Measurements from ENCODE around the gene HECW1.

HECW1 gene

GRCh38 chr7:43195768-43196167 is 83.3 kb downstream of the HECW1 start:
- no peak for TF ChIP-seq CTCF (IDR thresholded peaks at IDR 0.05; ENCODE audit: low read depth, low read length)
- DNase-seq (ENCODE audit: extremely low read depth, low read depth): no peak

GRCh38 chr7:43196379-43196778 is 83.9 kb downstream of the HECW1 start:
- TF ChIP-seq CTCF (IDR thresholded peaks at IDR 0.05; ENCODE audit: low read depth, low read length): no peak
- no peak for DNase-seq (ENCODE audit: extremely low read depth, low read depth)

GRCh38 chr7:43198016-43198415 is 85.6 kb downstream of the HECW1 start:
- no peak for TF ChIP-seq CTCF (IDR thresholded peaks at IDR 0.05; ENCODE audit: low read depth, low read length)
- DNase-seq (ENCODE audit: extremely low read depth, low read depth): no peak

GRCh38 chr7:43198599-43199090 is 86.2 kb downstream of the HECW1 start:
- no peak for DNase-seq (ENCODE audit: extremely low read depth, low read depth)
- TF ChIP-seq CTCF (IDR thresholded peaks at IDR 0.05; ENCODE audit: low read depth, low read length): no peak

GRCh38 chr7:43199371-43200160 is 87.1 kb downstream of the HECW1 start:
- no peak for DNase-seq (ENCODE audit: extremely low read depth, low read depth)
- TF ChIP-seq CTCF (IDR thresholded peaks at IDR 0.05; ENCODE audit: low read depth, low read length): no peak

- no peak for DNase-seq (ENCODE audit: extremely low read depth, low read depth)
- no peak for TF ChIP-seq CTCF (IDR thresholded peaks at IDR 0.05; ENCODE audit: low read depth, low read length)
Measured at GRCh38 chr7:43201912-43202311, 89.5 kb downstream of the HECW1 start.

- peak; percentile 10 for DNase-seq (ENCODE audit: extremely low read depth, low read depth)
- TF ChIP-seq CTCF (IDR thresholded peaks at IDR 0.05; ENCODE audit: low read depth, low read length): no peak
Measured at GRCh38 chr7:43204081-43204480, 91.6 kb downstream of the HECW1 start.

Measured in AG09319 (cell line).